SK-N-SH (cell line): Measurements from ENCODE around the gene SECTM1. TPM values are rescaled to one million over a fixed set of nuclear protein-coding genes. Genes with fewer than 3 reads are reported as not detected.

ENCODE experiments used
- CTCF ChIA-PET: fragments of 300-600, 350-600 bp; formaldehyde crosslinking; extraction: SDS; loops from one replicate; lab custom pipeline; 2021; lab: Yijun Ruan, JAX
- POLR2A ChIA-PET: fragments of 350-600 bp; sonication (Branson Sonifier 250); formaldehyde crosslinking; extraction: SDS; loops from one replicate; lab custom pipeline; 2020; ENCODE audit warnings: antibody characterized with exemption, inconsistent platforms; lab: Yijun Ruan, JAX
- DNase-seq: peaks from one replicate; pipeline ENCODE4 v3.0.0; 2012
- H2AFZ ChIP-seq: fragments of 200-600 bp; sonication (generic); 2 replicates; pipeline ENCODE4 v1.8.1; 2016; ENCODE audit warnings: antibody characterized with exemption, mild to moderate bottlenecking, low read depth
- H3F3A ChIP-seq: fragments of 200-600 bp; sonication (generic); replicated peaks from 2 replicates; pipeline ENCODE3; 2016; ENCODE audit warnings: antibody characterized with exemption, mild to moderate bottlenecking; ENCODE audit not compliant: insufficient read depth
- H3K27ac ChIP-seq, 2 experiments: fragments of 200-500 bp in 1 of 2; fragments of 200-600 bp in 1 of 2; sonication (Bioruptor generic) in 1 of 2; sonication (generic), shearing (Covaris generic) in 1 of 2; 2 replicates each; pipeline versions ENCODE4 v1.5.1 to v1.6.1; 2014 to 2016; ENCODE audit warnings: low read depth in 2 of 2, inconsistent platforms in 1 of 2, low read length in 1 of 2, mild to moderate bottlenecking in 1 of 2, mixed read lengths in 1 of 2
- H3K27me3 ChIP-seq: fragments of 200-600 bp; sonication (generic), shearing (Covaris generic); 2 replicates; pipeline ENCODE4 v1.6.1; 2016; ENCODE audit warnings: mixed run types; ENCODE audit not compliant: insufficient read depth
- H3K36me3 ChIP-seq, 2 experiments: fragments of 200-500 bp in 1 of 2; fragments of 200-600 bp in 1 of 2; sonication (Bioruptor generic) in 1 of 2; sonication (generic) in 1 of 2; replicated peaks in 1 of 2; 2 replicates each; pipeline versions ENCODE3 to v1.5.1; 2014 to 2016; ENCODE audit warnings: low read length in 1 of 2, mild to moderate bottlenecking in 1 of 2; ENCODE audit not compliant: insufficient read depth in 2 of 2, control insufficient read depth in 1 of 2
- H3K4me1 ChIP-seq, 2 experiments: fragments of 200-500 bp in 1 of 2; fragments of 200-600 bp in 1 of 2; sonication (Bioruptor generic) in 1 of 2; sonication (generic), shearing (Covaris generic) in 1 of 2; 2 replicates each; pipeline versions ENCODE4 v1.5.1 to v1.6.1; 2014 to 2016; ENCODE audit warnings: low read depth in 1 of 2, low read length in 1 of 2, mixed run types in 1 of 2; ENCODE audit not compliant: insufficient read depth in 2 of 2, control insufficient read depth in 1 of 2
- H3K4me2 ChIP-seq: fragments of 200-600 bp; sonication (generic), shearing (Covaris generic); 2 replicates; pipeline ENCODE4 v1.6.1; 2017; ENCODE audit warnings: mixed run types
- H3K4me3 ChIP-seq, 2 experiments: fragments of 200-500 bp in 1 of 2; fragments of 200-600 bp in 1 of 2; sonication (Bioruptor generic) in 1 of 2; sonication (generic), shearing (Covaris generic) in 1 of 2; 2 replicates each; pipeline versions ENCODE4 v1.5.1 to v1.8.1; 2014 to 2016; ENCODE audit warnings: low read depth in 2 of 2, inconsistent platforms in 1 of 2, low read length in 1 of 2, mild to moderate bottlenecking in 1 of 2, mixed read lengths in 1 of 2, moderate library complexity in 1 of 2
- H3K79me2 ChIP-seq: fragments of 200-600 bp; sonication (generic); 2 replicates; pipeline ENCODE4 v1.8.1; 2017; ENCODE audit warnings: mild to moderate bottlenecking; ENCODE audit not compliant: insufficient read depth
- H3K9ac ChIP-seq: fragments of 200-600 bp; sonication (generic); 2 replicates; pipeline ENCODE4 v1.6.1; 2017; ENCODE audit warnings: mixed run types
- H3K9me2 ChIP-seq: fragments of 200-600 bp; sonication (generic); 2 replicates; pipeline ENCODE4 v1.6.1; 2017; ENCODE audit warnings: mixed run types
- H3K9me3 ChIP-seq: fragments of 200-600 bp; sonication (generic); 2 replicates; pipeline ENCODE4 v1.6.1; 2017; ENCODE audit warnings: mixed run types, mild to moderate bottlenecking, moderate library complexity
- H4K20me1 ChIP-seq: fragments of 200-600 bp; sonication (generic); 2 replicates; pipeline ENCODE4 v1.6.1; 2017; ENCODE audit warnings: mild to moderate bottlenecking, mixed run types; ENCODE audit not compliant: insufficient read depth
- ELF1 ChIP-seq: IDR thresholded peaks from 2 replicates; pipeline ENCODE4 v1.4.0; 2012
- EZH2phosphoT487 ChIP-seq: fragments of 200-600 bp; sonication (generic); IDR thresholded peaks from 2 replicates; pipeline ENCODE4 v1.6.1; 2017; ENCODE audit warnings: low read depth, mixed run types, mild to moderate bottlenecking, antibody characterized with exemption, moderate library complexity, borderline replicate concordance
- FOXM1 ChIP-seq: IDR thresholded peaks from 2 replicates; pipeline ENCODE4 v1.4.0; 2012; ENCODE audit warnings: low read depth, mild to moderate bottlenecking
- GATA2 ChIP-seq: sonication (generic); formaldehyde crosslinking; IDR thresholded peaks from 2 replicates; pipeline ENCODE4 v1.5.0; 2020; ENCODE audit warnings: mild to moderate bottlenecking, missing genetic modification reagents
- NRF1 ChIP-seq: IDR thresholded peaks from 2 replicates; pipeline ENCODE4 v1.6.1; 2012; ENCODE audit warnings: low read depth, mild to moderate bottlenecking, low read length
- PBX3 ChIP-seq: IDR thresholded peaks from 2 replicates; pipeline ENCODE4; 2012
- POLR2AphosphoS5 ChIP-seq: IDR thresholded peaks from 2 replicates; pipeline ENCODE4 v1.6.1; 2012; ENCODE audit warnings: low read depth, low read length
- RFX5 ChIP-seq: IDR thresholded peaks from 2 replicates; pipeline ENCODE4 v1.6.1; 2012; ENCODE audit warnings: mild to moderate bottlenecking, improper control_type of control experiment, low read length
- TAF1 ChIP-seq: IDR thresholded peaks from 2 replicates; pipeline ENCODE4 v1.6.1; 2012; ENCODE audit warnings: low read depth, mild to moderate bottlenecking, low read length, moderate library complexity, borderline replicate concordance
- TCF12 ChIP-seq: IDR thresholded peaks from 2 replicates; pipeline ENCODE4 v1.4.0; 2012
- WGBS: methylation state at CpG from one replicate; pipeline ENCODE4 v1.1.6; 2017; ENCODE audit warnings: low lambda C conversion rate; 5-methylcytosine and 5-hydroxymethylcytosine counted together
- polyA plus RNA-seq, 3 experiments: library from polyadenylated mRNA; depleted of rRNA; stranded (reverse); fragments of >200 nt; gene quantifications; 2 replicates each; pipeline ENCODE4 v1.2.3, GENCODE V29; 2012
- TF ChIP-seq, protein P1 (sequence below): IDR thresholded peaks from 2 replicates; pipeline ENCODE4 v1.4.0; 2012; ENCODE audit warnings: low read depth, borderline replicate concordance
- TF ChIP-seq, protein P2 (sequence below): fragments of 150-350 bp; IDR thresholded peaks from 2 replicates; pipeline ENCODE4 v1.6.1; 2016; ENCODE audit warnings: mild to moderate bottlenecking, low read depth, low read length
- TF ChIP-seq, protein P3 (sequence below): IDR thresholded peaks from 2 replicates; pipeline ENCODE4 v1.4.0; 2012; ENCODE audit warnings: low read depth
- TF ChIP-seq, protein P4 (sequence below): IDR thresholded peaks from 2 replicates; pipeline ENCODE4 v1.6.1; 2012; ENCODE audit warnings: mild to moderate bottlenecking, low read depth, low read length, moderate library complexity
- TF ChIP-seq, protein P5 (sequence below): IDR thresholded peaks from 2 replicates; pipeline ENCODE4 v1.4.0; 2012; ENCODE audit warnings: low read depth, borderline replicate concordance

The SECTM1 gene
- polyA plus RNA-seq, 1 of the 3 experiments (the other 2 are of a cell fraction) = 3.8 TPM

GRCh38 chr17:82325286-82326180 is 8.0 kb downstream of the SECTM1 start:
- WGBS = 87% methylated on average over 27 of the region's 30 CpGs
- Histone ChIP-seq H3K79me2 (no peaks in the 10 kb centered on the region), H4K20me1 (no peaks in the 10 kb centered on the region), H3K9me2 (no peaks in the 10 kb centered on the region), H3K9ac (no peak overlapping the region), H3K4me3 (no peak overlapping the region), H3K27me3 (peaks cover 15% of the 10 kb centered on the region; the same call in 1 of the 2 replicates), H3K36me3 (no peaks in the 10 kb centered on the region), H3K4me1 (peaks cover 12 to 23% of the 10 kb centered on the region in 2 experiments; a peak in 3 of 4 replicates), H3K27ac (no peak overlapping the region), H3K9me3 (no peaks in the 10 kb centered on the region), H3K4me2 (no peak overlapping the region), H2AFZ (no peak overlapping the region), H3F3A (no peaks in the 10 kb centered on the region)
- no peak for DNase-seq
- no peak for TF ChIP-seq ELF1
- TF ChIP-seq TAF1 = no peak
- no peak for TF ChIP-seq FOXM1
- TF ChIP-seq, protein P1, sequence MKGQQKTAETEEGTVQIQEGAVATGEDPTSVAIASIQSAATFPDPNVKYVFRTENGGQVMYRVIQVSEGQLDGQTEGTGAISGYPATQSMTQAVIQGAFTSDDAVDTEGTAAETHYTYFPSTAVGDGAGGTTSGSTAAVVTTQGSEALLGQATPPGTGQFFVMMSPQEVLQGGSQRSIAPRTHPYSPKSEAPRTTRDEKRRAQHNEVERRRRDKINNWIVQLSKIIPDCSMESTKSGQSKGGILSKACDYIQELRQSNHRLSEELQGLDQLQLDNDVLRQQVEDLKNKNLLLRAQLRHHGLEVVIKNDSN = no peak
- TF ChIP-seq GATA2 (CRISPR knock-in tag) = no peak
- TF ChIP-seq RFX5 = no peak
- TF ChIP-seq POLR2AphosphoS5 = no peak
- TF ChIP-seq, protein P2, sequence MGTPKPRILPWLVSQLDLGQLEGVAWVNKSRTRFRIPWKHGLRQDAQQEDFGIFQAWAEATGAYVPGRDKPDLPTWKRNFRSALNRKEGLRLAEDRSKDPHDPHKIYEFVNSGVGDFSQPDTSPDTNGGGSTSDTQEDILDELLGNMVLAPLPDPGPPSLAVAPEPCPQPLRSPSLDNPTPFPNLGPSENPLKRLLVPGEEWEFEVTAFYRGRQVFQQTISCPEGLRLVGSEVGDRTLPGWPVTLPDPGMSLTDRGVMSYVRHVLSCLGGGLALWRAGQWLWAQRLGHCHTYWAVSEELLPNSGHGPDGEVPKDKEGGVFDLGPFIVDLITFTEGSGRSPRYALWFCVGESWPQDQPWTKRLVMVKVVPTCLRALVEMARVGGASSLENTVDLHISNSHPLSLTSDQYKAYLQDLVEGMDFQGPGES = no peak
- TF ChIP-seq, protein P3, sequence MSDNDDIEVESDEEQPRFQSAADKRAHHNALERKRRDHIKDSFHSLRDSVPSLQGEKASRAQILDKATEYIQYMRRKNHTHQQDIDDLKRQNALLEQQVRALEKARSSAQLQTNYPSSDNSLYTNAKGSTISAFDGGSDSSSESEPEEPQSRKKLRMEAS = no peak
- no peak for TF ChIP-seq TCF12
- ChIA-PET CTCF (interaction anchor here (0.8 to 9.9 kb wide), 6 partner anchors 8 to 89 kb away, joined by 3 to 184 read pairs (median 4); partner anchors contain the start of gene SECTM1), POLR2A (no interaction called here)

DNA sequence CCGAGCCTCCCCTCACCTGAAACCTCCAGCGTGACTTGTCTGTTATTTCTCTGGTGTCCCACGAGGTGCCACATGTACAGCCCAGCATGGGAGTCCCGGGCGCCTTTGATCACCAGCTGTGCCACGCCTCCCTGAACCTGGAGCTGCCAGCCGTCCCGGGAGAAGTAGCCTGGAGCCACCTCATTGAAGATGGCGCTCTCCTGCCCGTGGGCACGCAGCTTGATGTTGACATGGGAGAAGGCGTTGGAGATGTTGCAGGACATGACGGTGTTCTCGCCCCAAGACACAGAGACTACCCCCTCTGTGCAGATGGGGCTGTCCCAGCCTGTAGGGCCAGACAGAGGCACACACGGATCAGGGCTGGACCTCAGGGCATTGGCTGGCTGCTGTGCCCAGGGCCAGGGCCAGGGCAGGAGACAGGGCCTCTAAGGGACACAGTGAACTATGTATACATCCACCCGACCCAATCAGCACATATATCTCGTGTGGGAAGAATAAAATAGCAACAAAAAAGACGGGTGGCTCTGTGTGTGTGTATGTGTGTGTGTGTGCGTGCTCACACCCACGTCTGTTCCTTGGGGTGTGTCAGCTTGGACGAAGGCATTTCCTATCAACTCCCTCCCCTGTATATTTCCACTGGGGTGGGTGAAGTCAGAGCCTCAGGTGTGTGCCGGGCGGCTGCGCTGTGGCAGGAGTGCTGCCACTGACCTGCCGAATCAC is 8.8 kb downstream of the SECTM1 start:
- Histone ChIP-seq H3K9me3 (no peaks in the 10 kb centered on the region), H3K9ac (no peak overlapping the region), H3K79me2 (no peaks in the 10 kb centered on the region), H3K27ac (no peak overlapping the region), H4K20me1 (no peaks in the 10 kb centered on the region), H3K36me3 (no peaks in the 10 kb centered on the region), H3F3A (peaks cover 3% of the 10 kb centered on the region), H3K4me2 (no peak overlapping the region), H3K4me1 (peaks cover 5 to 21% of the 10 kb centered on the region in 2 experiments; a peak in 3 of 4 replicates), H3K4me3 (no peak overlapping the region), H2AFZ (no peak overlapping the region), H3K9me2 (no peaks in the 10 kb centered on the region), H3K27me3 (peaks cover 17% of the 10 kb centered on the region; the same call in 1 of the 2 replicates)
- ChIA-PET CTCF (interaction anchor here (1.1 to 9.9 kb wide), 7 partner anchors 9 to 317 kb away, joined by 3 to 184 read pairs (median 4); partner anchors contain the start of gene SECTM1), POLR2A (no interaction called here)
- no peak for DNase-seq
- 74% methylated on average over 25 of the region's 25 CpGs for WGBS
- TF ChIP-seq, protein P4, sequence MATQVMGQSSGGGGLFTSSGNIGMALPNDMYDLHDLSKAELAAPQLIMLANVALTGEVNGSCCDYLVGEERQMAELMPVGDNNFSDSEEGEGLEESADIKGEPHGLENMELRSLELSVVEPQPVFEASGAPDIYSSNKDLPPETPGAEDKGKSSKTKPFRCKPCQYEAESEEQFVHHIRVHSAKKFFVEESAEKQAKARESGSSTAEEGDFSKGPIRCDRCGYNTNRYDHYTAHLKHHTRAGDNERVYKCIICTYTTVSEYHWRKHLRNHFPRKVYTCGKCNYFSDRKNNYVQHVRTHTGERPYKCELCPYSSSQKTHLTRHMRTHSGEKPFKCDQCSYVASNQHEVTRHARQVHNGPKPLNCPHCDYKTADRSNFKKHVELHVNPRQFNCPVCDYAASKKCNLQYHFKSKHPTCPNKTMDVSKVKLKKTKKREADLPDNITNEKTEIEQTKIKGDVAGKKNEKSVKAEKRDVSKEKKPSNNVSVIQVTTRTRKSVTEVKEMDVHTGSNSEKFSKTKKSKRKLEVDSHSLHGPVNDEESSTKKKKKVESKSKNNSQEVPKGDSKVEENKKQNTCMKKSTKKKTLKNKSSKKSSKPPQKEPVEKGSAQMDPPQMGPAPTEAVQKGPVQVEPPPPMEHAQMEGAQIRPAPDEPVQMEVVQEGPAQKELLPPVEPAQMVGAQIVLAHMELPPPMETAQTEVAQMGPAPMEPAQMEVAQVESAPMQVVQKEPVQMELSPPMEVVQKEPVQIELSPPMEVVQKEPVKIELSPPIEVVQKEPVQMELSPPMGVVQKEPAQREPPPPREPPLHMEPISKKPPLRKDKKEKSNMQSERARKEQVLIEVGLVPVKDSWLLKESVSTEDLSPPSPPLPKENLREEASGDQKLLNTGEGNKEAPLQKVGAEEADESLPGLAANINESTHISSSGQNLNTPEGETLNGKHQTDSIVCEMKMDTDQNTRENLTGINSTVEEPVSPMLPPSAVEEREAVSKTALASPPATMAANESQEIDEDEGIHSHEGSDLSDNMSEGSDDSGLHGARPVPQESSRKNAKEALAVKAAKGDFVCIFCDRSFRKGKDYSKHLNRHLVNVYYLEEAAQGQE = no peak
- no peak for TF ChIP-seq NRF1
- TF ChIP-seq, protein P5, sequence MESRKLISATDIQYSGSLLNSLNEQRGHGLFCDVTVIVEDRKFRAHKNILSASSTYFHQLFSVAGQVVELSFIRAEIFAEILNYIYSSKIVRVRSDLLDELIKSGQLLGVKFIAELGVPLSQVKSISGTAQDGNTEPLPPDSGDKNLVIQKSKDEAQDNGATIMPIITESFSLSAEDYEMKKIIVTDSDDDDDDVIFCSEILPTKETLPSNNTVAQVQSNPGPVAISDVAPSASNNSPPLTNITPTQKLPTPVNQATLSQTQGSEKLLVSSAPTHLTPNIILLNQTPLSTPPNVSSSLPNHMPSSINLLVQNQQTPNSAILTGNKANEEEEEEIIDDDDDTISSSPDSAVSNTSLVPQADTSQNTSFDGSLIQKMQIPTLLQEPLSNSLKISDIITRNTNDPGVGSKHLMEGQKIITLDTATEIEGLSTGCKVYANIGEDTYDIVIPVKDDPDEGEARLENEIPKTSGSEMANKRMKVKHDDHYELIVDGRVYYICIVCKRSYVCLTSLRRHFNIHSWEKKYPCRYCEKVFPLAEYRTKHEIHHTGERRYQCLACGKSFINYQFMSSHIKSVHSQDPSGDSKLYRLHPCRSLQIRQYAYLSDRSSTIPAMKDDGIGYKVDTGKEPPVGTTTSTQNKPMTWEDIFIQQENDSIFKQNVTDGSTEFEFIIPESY = no peak
- TF ChIP-seq FOXM1 = no peak
- no peak for TF ChIP-seq TAF1
- TF ChIP-seq EZH2phosphoT487 = no peak
- TF ChIP-seq PBX3 = no peak
